ENCODE data around the gene CHKA. TPM values are rescaled to one million over a fixed set of nuclear protein-coding genes. Genes with fewer than 3 reads are reported as not detected.
A peak's percentile ranks its signal among the peaks of the same experiment; 100 is the strongest.

The CHKA gene
- total and polyA plus RNA-seq, 8 donors = 17.4 to 110 (median 31.6) TPM

GRCh38 chr11:68166969-68167368 is 45.8 kb upstream of the CHKA start:
- ATAC-seq (peak in 3 of 4 donors; percentile 29 to 76 (median 55)), FAIRE-seq (no peak), DNase-seq (no peak)
- Histone ChIP-seq H3K27me3 (no peaks in the 10 kb centered on the region), H3K27ac (peak overlapping the region in 1 of 4 donors; percentile 3), H3K36me3 (peaks cover 0 to 38% (median 7%) of the 10 kb centered on the region in 3 donors), H3K4me1 (peaks cover 3 to 7% (median 5%) of the 10 kb centered on the region in 3 donors), H3K4me3 (no peak overlapping the region), H3K9me3 (no peaks in the 10 kb centered on the region)
- TF ChIP-seq CTCF (IDR thresholded peaks at IDR 0.05) = no peak
- WGBS, 2 donors = 28 to 34% methylated on average over 4 of the region's 4 CpGs
- intact Hi-C loops (cut with DNase I) = no loop called here

GRCh38 chr11:68165601-68166000 is 44.4 kb upstream of the CHKA start:
- FAIRE-seq (no peak), ATAC-seq (no peak), DNase-seq (no peak)
- Histone ChIP-seq H3K36me3 (peaks cover 0 to 29% (median 7%) of the 10 kb centered on the region in 3 donors), H3K27ac (no peak overlapping the region), H3K4me1 (peaks cover 3 to 7% (median 5%) of the 10 kb centered on the region in 3 donors), H3K27me3 (no peaks in the 10 kb centered on the region), H3K4me3 (no peak overlapping the region), H3K9me3 (no peaks in the 10 kb centered on the region)
- intact Hi-C loops (cut with DNase I) = no loop called here
- no peak for TF ChIP-seq CTCF (IDR thresholded peaks at IDR 0.05)
- 44 to 56% methylated on average over 4 of the region's 4 CpGs for WGBS, 2 donors

GRCh38 chr11:68164437-68164836 is 43.2 kb upstream of the CHKA start:
- H3K4me3 ChIP-seq = no peak overlapping the region
- H3K4me1 ChIP-seq = peaks cover 3 to 7% (median 5%) of the 10 kb centered on the region in 3 donors
- DNase-seq = no peak
- no peak for TF ChIP-seq CTCF (IDR thresholded peaks at IDR 0.05)
- no peak overlapping the region for H3K27ac ChIP-seq
- H3K36me3 ChIP-seq = peaks cover 0 to 18% (median 7%) of the 10 kb centered on the region in 3 donors
- FAIRE-seq = no peak
- intact Hi-C loops (cut with DNase I) = no loop called here
- WGBS, 2 donors = 90 to 96% methylated on average over 2 of the region's 2 CpGs
- no peak for ATAC-seq
- no peaks in the 10 kb centered on the region for H3K9me3 ChIP-seq
- no peaks in the 10 kb centered on the region for H3K27me3 ChIP-seq

- H3K27me3 ChIP-seq = no peaks in the 10 kb centered on the region
- no peak overlapping the region for H3K27ac ChIP-seq
- H3K4me1 ChIP-seq = peaks cover 3 to 7% (median 5%) of the 10 kb centered on the region in 3 donors
- 87 to 96% methylated on average over 11 of the region's 11 CpGs for WGBS, 2 donors
- ATAC-seq (no peak), DNase-seq (no peak), FAIRE-seq (no peak)
- no peak overlapping the region for H3K4me3 ChIP-seq
- no peaks in the 10 kb centered on the region for H3K9me3 ChIP-seq
- TF ChIP-seq CTCF (IDR thresholded peaks at IDR 0.05) = no peak
- intact Hi-C loops (cut with DNase I) = no loop called here
- H3K36me3 ChIP-seq = peaks cover 0 to 13% (median 4%) of the 10 kb centered on the region in 3 donors
Observed at GRCh38 chr11:68163691-68164090, 42.5 kb upstream of the CHKA start.

GRCh38 chr11:68160100-68160695 is 39.0 kb upstream of the CHKA start:
- DNase-seq (no peak), ATAC-seq (no peak), FAIRE-seq (no peak)
- H3K27me3 ChIP-seq = no peaks in the 10 kb centered on the region
- intact Hi-C loops (cut with DNase I) = no loop called here
- H3K4me3 ChIP-seq = no peak overlapping the region
- peaks cover 0 to 16% (median 0%) of the 10 kb centered on the region in 3 donors for H3K36me3 ChIP-seq
- WGBS, 2 donors = 61 to 66% methylated on average over 7 of the region's 7 CpGs
- H3K4me1 ChIP-seq = no peaks in the 10 kb centered on the region
- no peak for TF ChIP-seq CTCF (IDR thresholded peaks at IDR 0.05)
- no peaks in the 10 kb centered on the region for H3K9me3 ChIP-seq
- H3K27ac ChIP-seq = no peak overlapping the region
